GOT3 (cell line): Measurements from ENCODE around the gene CEPT1.
A peak's percentile ranks its signal among the peaks of the same experiment; 100 is the strongest.

Source experiments
- DNase-seq: peaks from one replicate; lab custom pipeline; 2025; ENCODE audit warnings: mixed read lengths; lab: John Stamatoyannopoulos, UW

CEPT1 gene

GRCh38 chr1:111193712-111194480 lies 53.9 kb downstream of the CEPT1 start:
- DNase-seq: no peak

GRCh38 chr1:111195002-111195684 lies 55.1 kb downstream of the CEPT1 start:
- DNase-seq: no peak

GRCh38 chr1:111196213-111196612 lies 56.2 kb downstream of the CEPT1 start:
- no peak for DNase-seq

GRCh38 chr1:111197598-111198284 lies 57.7 kb downstream of the CEPT1 start:
- no peak for DNase-seq

GRCh38 chr1:111198836-111199235 lies 58.8 kb downstream of the CEPT1 start:
- DNase-seq: no peak

GRCh38 chr1:111199329-111199728 lies 59.3 kb downstream of the CEPT1 start:
- DNase-seq: no peak

GRCh38 chr1:111199881-111200801 lies 60.1 kb downstream of the CEPT1 start, which contains the start of gene DENND2D:
TSS of gene DENND2D (minus strand) at chr1:111200646. CDS start at chr1:111200459, 187 bp downstream.
- DNase-seq: no peak

GRCh38 chr1:111200802-111201161 lies 60.8 kb downstream of the CEPT1 start:
- no peak for DNase-seq

GRCh38 chr1:111201275-111202090 lies 61.5 kb downstream of the CEPT1 start:
- no peak for DNase-seq

- no peak for DNase-seq
These were observed 62.3 kb downstream of the CEPT1 start for GRCh38 chr1:111202366-111202706.

- no peak for DNase-seq
These were observed 62.9 kb downstream of the CEPT1 start for GRCh38 chr1:111202707-111203623.

GRCh38 chr1:111203681-111204200 lies 63.7 kb downstream of the CEPT1 start:
- DNase-seq: peak; percentile 7

- no peak for DNase-seq
These were observed 64.4 kb downstream of the CEPT1 start for GRCh38 chr1:111204201-111204982.

- DNase-seq: no peak
These were observed 65.1 kb downstream of the CEPT1 start for GRCh38 chr1:111204983-111205713.

GRCh38 chr1:111205714-111206050 lies 65.7 kb downstream of the CEPT1 start:
- no peak for DNase-seq

- no peak for DNase-seq
These were observed 68.9 kb downstream of the CEPT1 start for GRCh38 chr1:111208921-111209320.

GRCh38 chr1:111209622-111210021 lies 69.6 kb downstream of the CEPT1 start:
- DNase-seq: no peak

GRCh38 chr1:111211921-111212320 lies 71.9 kb downstream of the CEPT1 start:
- DNase-seq: no peak
